Vagina (tissue), 2 donors: Measurements from ENCODE around the gene CELA3A.

Experiments used
- POLR2AphosphoS5 ChIP-seq, 2 donors: sonication (generic); formaldehyde crosslinking; IDR thresholded peaks; one replicate each; pipeline ENCODE4 v1.9.0; 2017; ENCODE audit warnings: antibody characterized with exemption in 2 of 2, mild to moderate bottlenecking in 2 of 2, low read depth in 1 of 2; ENCODE audit not compliant: insufficient read depth in 1 of 2
- TF ChIP-seq, protein P1 (sequence below), 3 experiments: fragments of 450-650 bp in 2 of 3; fragments of 200-600 bp in 1 of 3; sonication (generic) in 1 of 3; IDR thresholded peaks; one replicate each; pipeline ENCODE4 v1.5.1; 2017 to 2019; ENCODE audit warnings: antibody characterized with exemption in 3 of 3, mild to moderate bottlenecking in 2 of 3, moderate library complexity in 2 of 3

GRCh38 chr1:22052115-22053016, 50.9 kb downstream of the CELA3A start, which contains the start of gene CDC42:
- TF ChIP-seq, protein P1, sequence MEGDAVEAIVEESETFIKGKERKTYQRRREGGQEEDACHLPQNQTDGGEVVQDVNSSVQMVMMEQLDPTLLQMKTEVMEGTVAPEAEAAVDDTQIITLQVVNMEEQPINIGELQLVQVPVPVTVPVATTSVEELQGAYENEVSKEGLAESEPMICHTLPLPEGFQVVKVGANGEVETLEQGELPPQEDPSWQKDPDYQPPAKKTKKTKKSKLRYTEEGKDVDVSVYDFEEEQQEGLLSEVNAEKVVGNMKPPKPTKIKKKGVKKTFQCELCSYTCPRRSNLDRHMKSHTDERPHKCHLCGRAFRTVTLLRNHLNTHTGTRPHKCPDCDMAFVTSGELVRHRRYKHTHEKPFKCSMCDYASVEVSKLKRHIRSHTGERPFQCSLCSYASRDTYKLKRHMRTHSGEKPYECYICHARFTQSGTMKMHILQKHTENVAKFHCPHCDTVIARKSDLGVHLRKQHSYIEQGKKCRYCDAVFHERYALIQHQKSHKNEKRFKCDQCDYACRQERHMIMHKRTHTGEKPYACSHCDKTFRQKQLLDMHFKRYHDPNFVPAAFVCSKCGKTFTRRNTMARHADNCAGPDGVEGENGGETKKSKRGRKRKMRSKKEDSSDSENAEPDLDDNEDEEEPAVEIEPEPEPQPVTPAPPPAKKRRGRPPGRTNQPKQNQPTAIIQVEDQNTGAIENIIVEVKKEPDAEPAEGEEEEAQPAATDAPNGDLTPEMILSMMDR (IDR thresholded peaks at IDR 0.05), result no peak
- peak; percentile 96 to 99 for TF ChIP-seq POLR2AphosphoS5 (IDR thresholded peaks at IDR 0.05; ENCODE audit: insufficient read depth in 1 of 2, low read depth in 1 of 2)
